HCT116 (cell line): ENCODE measurements around the gene PRKCA. TPM values are rescaled to one million over a fixed set of nuclear protein-coding genes. Genes with fewer than 3 reads are reported as not detected.

ENCODE experiments used
- ATAC-seq: fragments of 200-7000 bp; cut with Tn5 transposase; 2 replicates; pipeline ENCODE4 v1.9.1; 2020; ENCODE audit warnings: mild to moderate bottlenecking, moderate library complexity
- BruUV-seq: library from RNA; stranded (reverse); fragments of 400-500 nt; replicated peaks from 2 replicates; lab custom pipeline; 2021; lab: Mats Ljungman, UMichigan
- CTCF ChIA-PET: fragments of 300-600 bp; sonication (Branson Sonifier 250); formaldehyde crosslinking; loops from one replicate; lab custom pipeline; 2021; ENCODE audit warnings: antibody characterized with exemption; lab: Charles Lee
- POLR2A ChIA-PET: fragments of 300-600, 350-600 bp; sonication (Branson Sonifier 250); formaldehyde crosslinking; loops from one replicate; lab custom pipeline; 2021; ENCODE audit warnings: antibody characterized with exemption; lab: Charles Lee
- RAD21 ChIA-PET, 2 experiments: fragments of 300-600 bp; sonication (Branson Sonifier 250); formaldehyde crosslinking; loops; one replicate each; lab custom pipeline; 2023; ENCODE audit warnings: low total read pairs in 2 of 2; ENCODE audit not compliant: uncharacterized antibody in 2 of 2, unreplicated experiment in 2 of 2, low non-redundant PET in 1 of 2; lab: Charles Lee
- DNase-seq: peaks from one replicate; pipeline ENCODE4 v3.0.0-alpha.2; 2010; ENCODE audit warnings: low read depth, low spot score
- H2AFZ ChIP-seq: fragments of 200-600 bp; shearing (Covaris generic), sonication (generic); 2 replicates; pipeline ENCODE4 v1.6.1; 2017; ENCODE audit warnings: low read depth, mixed run types, mixed read lengths, antibody characterized with exemption, low read length; ENCODE audit not compliant: poor library complexity, severe bottlenecking
- H3K27ac ChIP-seq: 2 replicates; pipeline ENCODE4 v1.5.1; 2012; ENCODE audit warnings: low read depth, low read length
- H3K27me3 ChIP-seq: fragments of 200-600 bp; sonication (generic); 2 replicates; pipeline ENCODE4 v1.6.1; 2016; ENCODE audit warnings: mixed run types, low read length, mixed read lengths; ENCODE audit not compliant: insufficient read depth
- H3K36me3 ChIP-seq, 2 experiments: fragments of 200-500 bp in 1 of 2; fragments of 200-600 bp in 1 of 2; sonication (Bioruptor generic) in 1 of 2; sonication (generic) in 1 of 2; 2 replicates each; pipeline versions ENCODE4 v1.5.1 to v1.6.1; 2014 to 2016; ENCODE audit warnings: low read length in 2 of 2, inconsistent platforms in 1 of 2, mixed read lengths in 1 of 2, mixed run types in 1 of 2; ENCODE audit not compliant: insufficient read depth in 2 of 2, control insufficient read depth in 1 of 2
- H3K4me1 ChIP-seq, 2 experiments: fragments of 200-600 bp in 1 of 2; sonication (generic) in 1 of 2; 2 replicates each; pipeline versions ENCODE4 v1.5.1 to v1.6.1; 2012 to 2017; ENCODE audit warnings: low read length in 2 of 2, inconsistent platforms in 1 of 2, mild to moderate bottlenecking in 1 of 2, mixed read lengths in 1 of 2, mixed run types in 1 of 2, moderate library complexity in 1 of 2; ENCODE audit not compliant: insufficient read depth in 2 of 2, control insufficient read depth in 1 of 2
- H3K4me2 ChIP-seq: fragments of 200-600 bp; sonication (generic); 2 replicates; pipeline ENCODE4 v1.6.1; 2017; ENCODE audit warnings: mixed run types, low read length, mixed read lengths
- H3K4me3 ChIP-seq, 2 experiments: fragments of 200-600 bp in 1 of 2; sonication (generic) in 1 of 2; replicated peaks in 1 of 2; 2 replicates each; pipeline ENCODE4 v1.5.1; 2011 to 2016; ENCODE audit warnings: low read length in 2 of 2, control low read depth in 1 of 2, low read depth in 1 of 2, mild to moderate bottlenecking in 1 of 2, mixed read lengths in 1 of 2, mixed run types in 1 of 2
- H3K79me2 ChIP-seq: fragments of 200-600 bp; sonication (generic); 2 replicates; pipeline ENCODE4 v1.6.1; 2017; ENCODE audit warnings: mild to moderate bottlenecking, mixed run types, low read length, moderate library complexity, mixed read lengths; ENCODE audit not compliant: insufficient read depth
- H3K9ac ChIP-seq: fragments of 200-600 bp; sonication (generic); 2 replicates; pipeline ENCODE4 v1.6.1; 2016; ENCODE audit warnings: low read length, mixed read lengths
- H3K9me2 ChIP-seq: fragments of 200-600 bp; sonication (generic), shearing (Covaris generic); 2 replicates; pipeline ENCODE4 v1.6.1; 2017; ENCODE audit warnings: mixed run types, mild to moderate bottlenecking, moderate library complexity; ENCODE audit not compliant: insufficient read depth
- H3K9me3 ChIP-seq, 2 experiments: fragments of 200-500 bp in 1 of 2; fragments of 200-600 bp in 1 of 2; sonication (Bioruptor generic) in 1 of 2; sonication (generic) in 1 of 2; 2 replicates each; pipeline ENCODE4 v1.6.1; 2014 to 2017; ENCODE audit warnings: low read length in 2 of 2, mixed read lengths in 2 of 2, inconsistent platforms in 1 of 2, low read depth in 1 of 2, mild to moderate bottlenecking in 1 of 2, mixed run types in 1 of 2, moderate library complexity in 1 of 2; ENCODE audit not compliant: control insufficient read depth in 1 of 2, insufficient read depth in 1 of 2
- H4K20me1 ChIP-seq: fragments of 200-600 bp; sonication (generic), shearing (Covaris generic); 2 replicates; pipeline ENCODE4 v1.6.1; 2017; ENCODE audit warnings: mixed run types, mild to moderate bottlenecking, moderate library complexity; ENCODE audit not compliant: insufficient read depth
- ATF3 ChIP-seq: IDR thresholded peaks from 2 replicates; pipeline ENCODE4 v1.6.1; 2012
- CBX3 ChIP-seq: IDR thresholded peaks from 2 replicates; pipeline ENCODE4 v1.6.1; 2012; ENCODE audit warnings: low read depth
- CEBPB ChIP-seq: IDR thresholded peaks from 2 replicates; pipeline ENCODE4 v1.6.1; 2012; ENCODE audit warnings: low read depth
- MAX ChIP-seq: IDR thresholded peaks from 2 replicates; pipeline ENCODE4 v1.6.1; 2012
- POLR2A ChIP-seq: IDR thresholded peaks from 2 replicates; pipeline ENCODE4 v1.7.0; 2011; ENCODE audit warnings: borderline replicate concordance; ENCODE audit not compliant: insufficient read depth, insufficient read length; ENCODE audit errors: extremely low read depth
- POLR2AphosphoS5 ChIP-seq: IDR thresholded peaks from 2 replicates; pipeline ENCODE4 v1.6.1; 2011; ENCODE audit warnings: mild to moderate bottlenecking, low read depth, low read length, moderate library complexity
- RAD21 ChIP-seq: IDR thresholded peaks from 2 replicates; pipeline ENCODE4 v1.6.1; 2012; ENCODE audit warnings: low read depth, mild to moderate bottlenecking
- REST ChIP-seq: IDR thresholded peaks from 2 replicates; pipeline ENCODE4 v1.6.1; 2012; ENCODE audit warnings: low read depth
- ZBTB33 ChIP-seq: IDR thresholded peaks from 2 replicates; pipeline ENCODE4 v1.6.1; 2011; ENCODE audit warnings: mild to moderate bottlenecking, low read length, moderate library complexity; ENCODE audit not compliant: insufficient replicate concordance; ENCODE audit errors: extremely low read depth
- ZFX ChIP-seq: fragments of 450-650 bp; IDR thresholded peaks from 2 replicates; pipeline ENCODE4 v1.6.1; 2017
- intact Hi-C: fragments of 100-400 bp; cut with micrococcal nuclease; formaldehyde crosslinking; loops from 2 replicates; pipeline ENCODE4 v1.10.0; 2022
- total RNA-seq: library from RNA; stranded (reverse); gene quantifications from one replicate; pipeline ENCODE4 v1.2.1, GENCODE V29; 2021; ENCODE audit not compliant: unreplicated experiment

The PRKCA gene
- total RNA-seq, 1 experiment from 2014 or later, result 18.8 TPM

- H4K20me1 ChIP-seq, result no peaks in the 10 kb centered on the region
- no peak for DNase-seq
- no peaks in the 10 kb centered on the region for H3K9me2 ChIP-seq
- H2AFZ ChIP-seq, result no peak overlapping the region
- ChIA-PET CTCF (no interaction called here), RAD21 (no interaction called here), POLR2A (no interaction called here)
- H3K4me1 ChIP-seq, result no peaks in the 10 kb centered on the region
- no peak overlapping the region for H3K4me3 ChIP-seq
- intact Hi-C loops, result no loop called here
- H3K27ac ChIP-seq, result no peak overlapping the region
- H3K36me3 ChIP-seq, result no peaks in the 10 kb centered on the region
- H3K4me2 ChIP-seq, result no peak overlapping the region
- no peak overlapping the region for H3K9ac ChIP-seq
- BruUV-seq, result no TSS peak
- no peaks in the 10 kb centered on the region for H3K79me2 ChIP-seq
- peaks cover 4% of the 10 kb centered on the region; the same call in 1 of the 2 replicates for H3K27me3 ChIP-seq
- ATAC-seq, result no peak
- TF ChIP-seq REST (no peak), CBX3 (no peak), RAD21 (no peak), ZBTB33 (no peak), POLR2AphosphoS5 (no peak), ZFX (no peak), POLR2A (no peak), CEBPB (no peak), MAX (no peak), ATF3 (no peak)
- peaks cover 0 to 8% of the 10 kb centered on the region in 2 experiments; a peak in 1 of 4 replicates for H3K9me3 ChIP-seq
These were observed 519.6 kb downstream of the PRKCA start for GRCh38 chr17:66822009-66822408.
